Measurements from ENCODE around the gene VEGFA. TPM values are rescaled to one million over a fixed set of nuclear protein-coding genes. Genes with fewer than 3 reads are reported as not detected.

The VEGFA gene
- total and polyA plus RNA-seq, 9 donors, result 19.2 to 123 (median 44.7) TPM

- no peaks in the 10 kb centered on the region for H3K36me3 ChIP-seq
- H3K27ac ChIP-seq, result no peak overlapping the region
- intact Hi-C loops (cut with DNase I), result no loop called here
- H3K4me1 ChIP-seq (ENCODE audit: insufficient read depth), result no peaks in the 10 kb centered on the region
- no peaks in the 10 kb centered on the region for H3K27me3 ChIP-seq
- no peak overlapping the region for H3K4me3 ChIP-seq
- 76 to 83% (median 79%) methylated on average over 15 of the region's 15 CpGs for WGBS, 3 donors
- H3K9me3 ChIP-seq, result no peaks in the 10 kb centered on the region
- TF ChIP-seq CTCF (IDR thresholded peaks at IDR 0.05) (no peak), POLR2A (IDR thresholded peaks at IDR 0.05) (no peak), EP300 (IDR thresholded peaks at IDR 0.05) (no peak)
- peak in 1 of 5 donors; percentile 4 for DNase-seq
Observed at GRCh38 chr6:43737272-43738081, 32.5 kb upstream of the VEGFA start.

- Histone ChIP-seq H3K4me1 (ENCODE audit: insufficient read depth) (no peaks in the 10 kb centered on the region), H3K27me3 (no peaks in the 10 kb centered on the region), H3K36me3 (no peaks in the 10 kb centered on the region), H3K9me3 (no peaks in the 10 kb centered on the region), H3K27ac (no peak overlapping the region), H3K4me3 (no peak overlapping the region)
- intact Hi-C loops (cut with DNase I), result no loop called here
- TF ChIP-seq EP300 (IDR thresholded peaks at IDR 0.05) (no peak), POLR2A (IDR thresholded peaks at IDR 0.05) (no peak), CTCF (IDR thresholded peaks at IDR 0.05) (no peak)
- peak in 1 of 5 donors; percentile 10 for DNase-seq
- 60 to 81% (median 78%) methylated on average over 3 of the region's 3 CpGs for WGBS, 3 donors
Observed at GRCh38 chr6:43738267-43738676, 31.7 kb upstream of the VEGFA start.

- TF ChIP-seq POLR2A (IDR thresholded peaks at IDR 0.05) (no peak), EP300 (IDR thresholded peaks at IDR 0.05) (no peak), CTCF (IDR thresholded peaks at IDR 0.05) (no peak)
- no peak for DNase-seq
- Histone ChIP-seq H3K36me3 (no peaks in the 10 kb centered on the region), H3K4me1 (ENCODE audit: insufficient read depth) (no peaks in the 10 kb centered on the region), H3K27me3 (no peaks in the 10 kb centered on the region), H3K27ac (no peak overlapping the region), H3K4me3 (no peak overlapping the region), H3K9me3 (no peaks in the 10 kb centered on the region)
- WGBS, 3 donors, result 77 to 84% (median 83%) methylated on average over 11 of the region's 11 CpGs
- intact Hi-C loops (cut with DNase I), result no loop called here
Observed at GRCh38 chr6:43738877-43739641, 31.0 kb upstream of the VEGFA start.

- H3K36me3 ChIP-seq, result no peaks in the 10 kb centered on the region
- H3K27ac ChIP-seq, result no peak overlapping the region
- no peaks in the 10 kb centered on the region for H3K27me3 ChIP-seq
- TF ChIP-seq EP300 (IDR thresholded peaks at IDR 0.05), result no peak
- no peak for TF ChIP-seq CTCF (IDR thresholded peaks at IDR 0.05)
- no peak for TF ChIP-seq POLR2A (IDR thresholded peaks at IDR 0.05)
- no peaks in the 10 kb centered on the region for H3K9me3 ChIP-seq
- 35 to 65% (median 55%) methylated on average over 4 of the region's 4 CpGs for WGBS, 3 donors
- DNase-seq, result no peak
- H3K4me1 ChIP-seq (ENCODE audit: insufficient read depth), result no peaks in the 10 kb centered on the region
- no peak overlapping the region for H3K4me3 ChIP-seq
- intact Hi-C loops (cut with DNase I), result no loop called here
Observed at GRCh38 chr6:43739642-43740091, 30.3 kb upstream of the VEGFA start.
